Neuronal stem cell (in vitro differentiated cells): Measurements from ENCODE around the gene SPOPL.

Experiments
- DNase-seq: peaks from one replicate; pipeline ENCODE4 v3.0.0-alpha.2; 2013; ENCODE audit warnings: low spot score
- H2AFZ ChIP-seq: one replicate; pipeline ENCODE4 v1.6.1; 2013; ENCODE audit warnings: mild to moderate bottlenecking, low read length, inconsistent platforms
- H2AK5ac ChIP-seq: 2 replicates; pipeline ENCODE4 v1.6.1; 2013; ENCODE audit warnings: low read depth, mild to moderate bottlenecking, inconsistent platforms, low read length, moderate library complexity, mixed read lengths
- H2BK120ac ChIP-seq: 2 replicates; pipeline ENCODE4 v1.6.1; 2013; ENCODE audit warnings: low read depth, mild to moderate bottlenecking, inconsistent platforms, low read length, moderate library complexity, mixed read lengths
- H2BK12ac ChIP-seq: one replicate; pipeline ENCODE4 v1.6.1; 2013; ENCODE audit warnings: low read length, inconsistent platforms
- H2BK15ac ChIP-seq: 2 replicates; pipeline ENCODE4 v1.6.1; 2013; ENCODE audit warnings: mild to moderate bottlenecking, low read length, inconsistent platforms, mixed read lengths
- H2BK5ac ChIP-seq: one replicate; pipeline ENCODE4 v1.6.1; 2013; ENCODE audit warnings: inconsistent platforms, mild to moderate bottlenecking, low read length, moderate library complexity
- H3K14ac ChIP-seq: one replicate; pipeline ENCODE4 v1.6.1; 2013; ENCODE audit warnings: low read length, inconsistent platforms
- H3K18ac ChIP-seq: 2 replicates; pipeline ENCODE4 v1.6.1; 2013; ENCODE audit warnings: low read length, inconsistent platforms
- H3K23ac ChIP-seq: 2 replicates; pipeline ENCODE4 v1.6.1; 2013; ENCODE audit warnings: low read depth, mild to moderate bottlenecking, mixed read lengths, low read length, inconsistent platforms; ENCODE audit not compliant: poor library complexity
- H3K27ac ChIP-seq: replicated peaks from 3 replicates; pipeline ENCODE4 v1.5.1; 2013; ENCODE audit warnings: low read length, inconsistent platforms
- H3K27me3 ChIP-seq, 3 experiments: 2 replicates each; pipeline ENCODE4 v1.6.1; 2013; ENCODE audit warnings: low read length in 3 of 3, mild to moderate bottlenecking in 2 of 3, inconsistent platforms in 1 of 3, low read depth in 1 of 3, mixed read lengths in 1 of 3, moderate library complexity in 1 of 3; ENCODE audit not compliant: control insufficient read depth in 3 of 3, insufficient read depth in 3 of 3
- H3K36me3 ChIP-seq, 2 donors: replicated peaks in 1 of 2; 2 replicates each; pipeline ENCODE4 v1.6.1; 2013; ENCODE audit warnings: low read length in 2 of 2; ENCODE audit not compliant: control insufficient read depth in 2 of 2, insufficient read depth in 2 of 2
- H3K4ac ChIP-seq: 2 replicates; pipeline ENCODE4 v1.6.1; 2013; ENCODE audit warnings: inconsistent platforms, mild to moderate bottlenecking, low read length, moderate library complexity
- H3K4me1 ChIP-seq, 2 donors: 1 replicate in 1 of 2; 2 replicates in 1 of 2; pipeline ENCODE4 v1.6.1; 2013; ENCODE audit warnings: low read length in 2 of 2, low read depth in 1 of 2; ENCODE audit not compliant: control insufficient read depth in 2 of 2, insufficient read depth in 1 of 2
- H3K4me2 ChIP-seq: one replicate; pipeline ENCODE4 v1.6.1; 2013; ENCODE audit warnings: mild to moderate bottlenecking, low read length, inconsistent platforms; ENCODE audit not compliant: insufficient read depth, poor library complexity, severe bottlenecking
- H3K4me3 ChIP-seq, 2 donors: 2 replicates each; pipeline ENCODE4 v1.5.1; 2013; ENCODE audit warnings: low read length in 2 of 2, mild to moderate bottlenecking in 2 of 2, inconsistent platforms in 1 of 2, moderate library complexity in 1 of 2
- H3K79me1 ChIP-seq: one replicate; pipeline ENCODE4 v1.6.1; 2013; ENCODE audit warnings: low read depth, mild to moderate bottlenecking, inconsistent platforms, low read length, moderate library complexity
- H3K9ac ChIP-seq: one replicate; pipeline ENCODE4 v1.6.1; 2013; ENCODE audit warnings: mild to moderate bottlenecking, low read depth, low read length, inconsistent platforms; ENCODE audit not compliant: poor library complexity
- H3K9me3 ChIP-seq, 2 donors: replicated peaks in 1 of 2; 2 replicates each; pipeline versions ENCODE3 to v1.6.1; 2013; ENCODE audit warnings: low read length in 2 of 2, mild to moderate bottlenecking in 2 of 2, inconsistent platforms in 1 of 2, low read depth in 1 of 2, mixed read lengths in 1 of 2, moderate library complexity in 1 of 2; ENCODE audit not compliant: control insufficient read depth in 2 of 2, insufficient read depth in 1 of 2
- H4K8ac ChIP-seq: one replicate; pipeline ENCODE4 v1.6.1; 2013; ENCODE audit warnings: low read depth, mild to moderate bottlenecking, inconsistent platforms, low read length, moderate library complexity
- H4K91ac ChIP-seq: one replicate; pipeline ENCODE4 v1.6.1; 2013; ENCODE audit warnings: low read length, low read depth, mild to moderate bottlenecking, inconsistent platforms; ENCODE audit not compliant: poor library complexity
- WGBS, 2 donors: extraction: QIAGEN DNeasy Blood & Tissue Kit; methylation state at CpG; one replicate each; pipeline ENCODE4 v1.1.7; 2013; ENCODE audit warnings: missing lambda C conversion rate in 2 of 2, mixed read lengths in 1 of 2; ENCODE audit not compliant: insufficient read length in 2 of 2, insufficient replicate concordance in 1 of 2; ENCODE audit errors: extremely low coverage in 2 of 2; 5-methylcytosine and 5-hydroxymethylcytosine counted together

SPOPL gene

GRCh38 chr2:138493334-138493733, 8.2 kb upstream of the SPOPL start:
- Histone ChIP-seq H2BK5ac (no peak overlapping the region), H3K18ac (no peak overlapping the region), H3K14ac (no peak overlapping the region), H2BK12ac (no peak overlapping the region), H3K36me3 (no peaks in the 10 kb centered on the region), H3K23ac (no peak overlapping the region), H2AFZ (no peak overlapping the region), H4K91ac (no peak overlapping the region), H4K8ac (no peak overlapping the region), H3K27me3 (no peaks in the 10 kb centered on the region), H3K27ac (no peak overlapping the region), H3K4ac (no peak overlapping the region), H2BK120ac (no peak overlapping the region), H3K4me1 (no peaks in the 10 kb centered on the region), H3K4me2 (no peak overlapping the region), H3K4me3 (no peak overlapping the region), H3K79me1 (no peaks in the 10 kb centered on the region), H2AK5ac (no peak overlapping the region), H2BK15ac (no peak overlapping the region), H3K9me3 (no peaks in the 10 kb centered on the region), H3K9ac (no peak overlapping the region)
- DNase-seq: no peak
- WGBS, 2 donors: no CpG with 5 or more reads among the region's 4 CpGs

- no peak overlapping the region for H3K9ac ChIP-seq
- H3K27ac ChIP-seq: no peak overlapping the region
- H3K14ac ChIP-seq: no peak overlapping the region
- H3K18ac ChIP-seq: no peak overlapping the region
- no peaks in the 10 kb centered on the region for H3K27me3 ChIP-seq
- H4K8ac ChIP-seq: no peak overlapping the region
- H3K4me1 ChIP-seq: no peaks in the 10 kb centered on the region
- H3K79me1 ChIP-seq: no peaks in the 10 kb centered on the region
- no peak overlapping the region for H3K4me2 ChIP-seq
- WGBS, 2 donors: no CpG with 5 or more reads among the region's 2 CpGs
- H3K36me3 ChIP-seq: no peaks in the 10 kb centered on the region
- no peak overlapping the region for H2AK5ac ChIP-seq
- no peak overlapping the region for H2BK15ac ChIP-seq
- H2AFZ ChIP-seq: no peak overlapping the region
- no peak overlapping the region for H3K4ac ChIP-seq
- no peak overlapping the region for H3K4me3 ChIP-seq
- H3K23ac ChIP-seq: no peak overlapping the region
- no peak overlapping the region for H2BK5ac ChIP-seq
- H2BK12ac ChIP-seq: no peak overlapping the region
- no peaks in the 10 kb centered on the region for H3K9me3 ChIP-seq
- H2BK120ac ChIP-seq: no peak overlapping the region
- H4K91ac ChIP-seq: no peak overlapping the region
- no peak for DNase-seq
Measured at GRCh38 chr2:138494265-138494966, 7.2 kb upstream of the SPOPL start.

- no peak overlapping the region for H3K4me3 ChIP-seq
- H3K79me1 ChIP-seq: no peaks in the 10 kb centered on the region
- no peak overlapping the region for H2BK12ac ChIP-seq
- H4K8ac ChIP-seq: no peak overlapping the region
- H3K4ac ChIP-seq: no peak overlapping the region
- H2BK120ac ChIP-seq: no peak overlapping the region
- no peak overlapping the region for H3K14ac ChIP-seq
- no peak overlapping the region for H3K9ac ChIP-seq
- H3K27ac ChIP-seq: no peak overlapping the region
- no peaks in the 10 kb centered on the region for H3K27me3 ChIP-seq
- DNase-seq: no peak
- H2BK15ac ChIP-seq: no peak overlapping the region
- no peaks in the 10 kb centered on the region for H3K36me3 ChIP-seq
- H3K4me2 ChIP-seq: no peak overlapping the region
- H3K18ac ChIP-seq: no peak overlapping the region
- no peaks in the 10 kb centered on the region for H3K4me1 ChIP-seq
- H4K91ac ChIP-seq: no peak overlapping the region
- no peak overlapping the region for H3K23ac ChIP-seq
- H3K9me3 ChIP-seq: no peaks in the 10 kb centered on the region
- H2AK5ac ChIP-seq: no peak overlapping the region
- no CpG with 5 or more reads among the region's 2 CpGs for WGBS, 2 donors
- H2BK5ac ChIP-seq: no peak overlapping the region
- no peak overlapping the region for H2AFZ ChIP-seq
Measured at GRCh38 chr2:138495384-138495783, 6.2 kb upstream of the SPOPL start.

GRCh38 chr2:138496096-138496651, 5.4 kb upstream of the SPOPL start:
- Histone ChIP-seq H3K79me1 (peaks cover 4% of the 10 kb centered on the region), H2BK15ac (no peak overlapping the region), H3K14ac (no peak overlapping the region), H3K9me3 (no peaks in the 10 kb centered on the region), H2BK120ac (no peak overlapping the region), H2BK5ac (no peak overlapping the region), H3K9ac (no peak overlapping the region), H3K18ac (no peak overlapping the region), H3K27me3 (no peaks in the 10 kb centered on the region), H3K4me2 (no peak overlapping the region), H3K4ac (no peak overlapping the region), H2AFZ (no peak overlapping the region), H3K36me3 (no peaks in the 10 kb centered on the region), H3K4me1 (peaks cover 0 to 4% of the 10 kb centered on the region in 2 donors), H3K27ac (no peak overlapping the region), H3K4me3 (no peak overlapping the region), H4K8ac (no peak overlapping the region), H4K91ac (no peak overlapping the region), H3K23ac (no peak overlapping the region), H2AK5ac (no peak overlapping the region), H2BK12ac (no peak overlapping the region)
- no CpG with 5 or more reads among the region's 4 CpGs for WGBS, 2 donors
- DNase-seq: no peak
